ENCODE results near the gene SUB1.

DNA sequence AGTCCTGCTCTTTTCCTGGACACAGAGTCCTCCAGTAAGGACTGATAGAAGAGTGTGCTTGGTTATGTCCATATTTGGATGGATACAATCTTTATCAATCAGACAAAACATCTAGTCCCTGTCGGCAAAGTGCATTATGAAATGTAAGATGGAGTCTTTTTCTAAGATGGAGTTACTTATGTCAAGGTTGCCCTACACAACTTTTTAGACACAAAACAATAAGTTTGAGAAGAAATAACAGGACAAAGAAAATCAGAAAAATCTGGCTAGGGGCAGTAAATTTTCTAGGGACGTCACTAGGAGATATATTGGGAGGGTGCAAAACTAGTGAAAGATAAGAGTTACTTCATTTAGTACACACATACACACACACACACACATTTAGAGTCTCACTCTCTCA lies 23.3 kb upstream of the SUB1 start:
- TF ChIP-seq CTCF (IDR thresholded peaks at IDR 0.05; ENCODE audit: low read depth, low read length) (no peak), EZH2phosphoT487 (IDR thresholded peaks at IDR 0.05; ENCODE audit: low read depth) (no peak)
